ENCODE data around the gene PAK5. TPM values are rescaled to one million over a fixed set of nuclear protein-coding genes. Genes with fewer than 3 reads are reported as not detected.

PAK5 gene
- total and polyA plus RNA-seq, 4 donors, result 0.02 to 0.17 (median 0.04) TPM; not detected in 1

DNA sequence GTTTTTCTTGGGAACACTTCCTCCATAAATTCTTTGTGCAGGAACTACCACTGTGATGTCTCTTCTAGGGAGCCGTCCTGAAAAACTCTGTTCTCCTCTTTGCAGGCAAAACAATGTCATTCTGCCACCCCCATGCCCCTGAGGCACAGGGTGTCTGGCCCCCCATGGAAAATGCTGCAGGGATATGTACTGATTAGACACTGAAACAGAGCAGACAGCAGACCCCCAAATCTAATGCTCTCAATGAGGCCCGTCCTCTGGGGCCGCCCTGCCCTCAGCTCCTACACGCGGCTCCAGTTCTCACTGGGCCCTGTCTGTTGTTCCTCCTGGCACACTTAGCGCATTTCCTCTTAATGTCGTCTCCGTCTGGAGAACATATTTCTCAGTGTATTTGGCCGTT is 227.0 kb downstream of the PAK5 start:
- Histone ChIP-seq H3K9ac (ENCODE audit: low read depth in 1 of 2, low read length in 2 of 2) (no peak overlapping the region), H3K27me3 (ENCODE audit: control insufficient read depth in 4 of 4, insufficient read depth in 4 of 4, low read length in 3 of 4) (peaks cover 0 to 5% (median 0%) of the 10 kb centered on the region in 4 donors), H3K4me1 (ENCODE audit: control insufficient read depth in 4 of 4, insufficient read depth in 4 of 4, low read length in 3 of 4) (no peaks in the 10 kb centered on the region), H3K27ac (ENCODE audit: low read depth in 1 of 2, low read length in 2 of 2) (no peak overlapping the region), H3K4me3 (ENCODE audit: low read depth in 1 of 3, low read length in 3 of 3) (no peak overlapping the region), H3K36me3 (ENCODE audit: control insufficient read depth in 4 of 4, insufficient read depth in 3 of 4, low read depth in 1 of 4, low read length in 3 of 4) (no peaks in the 10 kb centered on the region), H3K9me3 (ENCODE audit: control insufficient read depth in 4 of 4, low read length in 3 of 4) (no peaks in the 10 kb centered on the region)
- DNase-seq (ENCODE audit: low spot score), result no peak
- 91% methylated on average over 9 of the region's 9 CpGs for WGBS
- TF ChIP-seq FOXA1 (IDR thresholded peaks at IDR 0.05), result no peak
- TF ChIP-seq, protein P1, sequence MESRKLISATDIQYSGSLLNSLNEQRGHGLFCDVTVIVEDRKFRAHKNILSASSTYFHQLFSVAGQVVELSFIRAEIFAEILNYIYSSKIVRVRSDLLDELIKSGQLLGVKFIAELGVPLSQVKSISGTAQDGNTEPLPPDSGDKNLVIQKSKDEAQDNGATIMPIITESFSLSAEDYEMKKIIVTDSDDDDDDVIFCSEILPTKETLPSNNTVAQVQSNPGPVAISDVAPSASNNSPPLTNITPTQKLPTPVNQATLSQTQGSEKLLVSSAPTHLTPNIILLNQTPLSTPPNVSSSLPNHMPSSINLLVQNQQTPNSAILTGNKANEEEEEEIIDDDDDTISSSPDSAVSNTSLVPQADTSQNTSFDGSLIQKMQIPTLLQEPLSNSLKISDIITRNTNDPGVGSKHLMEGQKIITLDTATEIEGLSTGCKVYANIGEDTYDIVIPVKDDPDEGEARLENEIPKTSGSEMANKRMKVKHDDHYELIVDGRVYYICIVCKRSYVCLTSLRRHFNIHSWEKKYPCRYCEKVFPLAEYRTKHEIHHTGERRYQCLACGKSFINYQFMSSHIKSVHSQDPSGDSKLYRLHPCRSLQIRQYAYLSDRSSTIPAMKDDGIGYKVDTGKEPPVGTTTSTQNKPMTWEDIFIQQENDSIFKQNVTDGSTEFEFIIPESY (IDR thresholded peaks at IDR 0.05), result no peak

DNA sequence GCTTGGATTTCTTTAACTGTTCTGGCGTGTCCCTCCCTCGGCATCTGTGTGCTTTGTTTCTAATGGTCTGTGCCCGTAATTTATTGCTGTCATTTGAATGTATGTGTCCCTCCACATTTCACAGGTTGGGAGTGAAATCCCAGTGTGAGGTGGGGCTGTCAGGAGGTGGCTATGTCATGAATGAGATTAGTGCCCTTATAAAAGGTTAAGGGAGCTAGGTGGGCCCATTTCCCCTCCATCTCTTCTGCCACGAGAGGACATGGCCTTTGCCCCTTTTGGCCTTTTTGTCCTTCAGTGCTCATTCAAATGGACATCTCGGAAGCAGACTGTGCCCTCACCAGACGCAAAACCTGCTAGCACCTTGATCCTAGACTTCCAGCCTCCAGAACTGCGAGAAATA is 228.2 kb downstream of the PAK5 start:
- no peaks in the 10 kb centered on the region for H3K36me3 ChIP-seq (ENCODE audit: control insufficient read depth in 4 of 4, insufficient read depth in 3 of 4, low read depth in 1 of 4, low read length in 3 of 4)
- no peak for TF ChIP-seq HNF4G (IDR thresholded peaks at IDR 0.05)
- TF ChIP-seq GABPA (IDR thresholded peaks at IDR 0.05 in 1 of 2, conservative IDR thresholded peaks at IDR 0.05 in 1 of 2), result no peak
- TF ChIP-seq FOXA2 (IDR thresholded peaks at IDR 0.05), result no peak
- no peak for TF ChIP-seq RXRA (IDR thresholded peaks at IDR 0.05)
- no peak for TF ChIP-seq SP1 (IDR thresholded peaks at IDR 0.05)
- TF ChIP-seq, protein P2, sequence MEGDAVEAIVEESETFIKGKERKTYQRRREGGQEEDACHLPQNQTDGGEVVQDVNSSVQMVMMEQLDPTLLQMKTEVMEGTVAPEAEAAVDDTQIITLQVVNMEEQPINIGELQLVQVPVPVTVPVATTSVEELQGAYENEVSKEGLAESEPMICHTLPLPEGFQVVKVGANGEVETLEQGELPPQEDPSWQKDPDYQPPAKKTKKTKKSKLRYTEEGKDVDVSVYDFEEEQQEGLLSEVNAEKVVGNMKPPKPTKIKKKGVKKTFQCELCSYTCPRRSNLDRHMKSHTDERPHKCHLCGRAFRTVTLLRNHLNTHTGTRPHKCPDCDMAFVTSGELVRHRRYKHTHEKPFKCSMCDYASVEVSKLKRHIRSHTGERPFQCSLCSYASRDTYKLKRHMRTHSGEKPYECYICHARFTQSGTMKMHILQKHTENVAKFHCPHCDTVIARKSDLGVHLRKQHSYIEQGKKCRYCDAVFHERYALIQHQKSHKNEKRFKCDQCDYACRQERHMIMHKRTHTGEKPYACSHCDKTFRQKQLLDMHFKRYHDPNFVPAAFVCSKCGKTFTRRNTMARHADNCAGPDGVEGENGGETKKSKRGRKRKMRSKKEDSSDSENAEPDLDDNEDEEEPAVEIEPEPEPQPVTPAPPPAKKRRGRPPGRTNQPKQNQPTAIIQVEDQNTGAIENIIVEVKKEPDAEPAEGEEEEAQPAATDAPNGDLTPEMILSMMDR (IDR thresholded peaks at IDR 0.05; ENCODE audit: low read depth, low read length, missing input control), result no peak
- no peak for TF ChIP-seq NR2F2 (IDR thresholded peaks at IDR 0.05)
- TF ChIP-seq, protein P3, sequence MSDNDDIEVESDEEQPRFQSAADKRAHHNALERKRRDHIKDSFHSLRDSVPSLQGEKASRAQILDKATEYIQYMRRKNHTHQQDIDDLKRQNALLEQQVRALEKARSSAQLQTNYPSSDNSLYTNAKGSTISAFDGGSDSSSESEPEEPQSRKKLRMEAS (IDR thresholded peaks at IDR 0.05), result no peak
- TF ChIP-seq, protein P4, sequence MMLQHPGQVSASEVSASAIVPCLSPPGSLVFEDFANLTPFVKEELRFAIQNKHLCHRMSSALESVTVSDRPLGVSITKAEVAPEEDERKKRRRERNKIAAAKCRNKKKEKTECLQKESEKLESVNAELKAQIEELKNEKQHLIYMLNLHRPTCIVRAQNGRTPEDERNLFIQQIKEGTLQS (IDR thresholded peaks at IDR 0.05), result no peak
- no peak for TF ChIP-seq YY1 (IDR thresholded peaks at IDR 0.05)
- TF ChIP-seq, protein P1 (IDR thresholded peaks at IDR 0.05), result no peak
- TF ChIP-seq, protein P5, sequence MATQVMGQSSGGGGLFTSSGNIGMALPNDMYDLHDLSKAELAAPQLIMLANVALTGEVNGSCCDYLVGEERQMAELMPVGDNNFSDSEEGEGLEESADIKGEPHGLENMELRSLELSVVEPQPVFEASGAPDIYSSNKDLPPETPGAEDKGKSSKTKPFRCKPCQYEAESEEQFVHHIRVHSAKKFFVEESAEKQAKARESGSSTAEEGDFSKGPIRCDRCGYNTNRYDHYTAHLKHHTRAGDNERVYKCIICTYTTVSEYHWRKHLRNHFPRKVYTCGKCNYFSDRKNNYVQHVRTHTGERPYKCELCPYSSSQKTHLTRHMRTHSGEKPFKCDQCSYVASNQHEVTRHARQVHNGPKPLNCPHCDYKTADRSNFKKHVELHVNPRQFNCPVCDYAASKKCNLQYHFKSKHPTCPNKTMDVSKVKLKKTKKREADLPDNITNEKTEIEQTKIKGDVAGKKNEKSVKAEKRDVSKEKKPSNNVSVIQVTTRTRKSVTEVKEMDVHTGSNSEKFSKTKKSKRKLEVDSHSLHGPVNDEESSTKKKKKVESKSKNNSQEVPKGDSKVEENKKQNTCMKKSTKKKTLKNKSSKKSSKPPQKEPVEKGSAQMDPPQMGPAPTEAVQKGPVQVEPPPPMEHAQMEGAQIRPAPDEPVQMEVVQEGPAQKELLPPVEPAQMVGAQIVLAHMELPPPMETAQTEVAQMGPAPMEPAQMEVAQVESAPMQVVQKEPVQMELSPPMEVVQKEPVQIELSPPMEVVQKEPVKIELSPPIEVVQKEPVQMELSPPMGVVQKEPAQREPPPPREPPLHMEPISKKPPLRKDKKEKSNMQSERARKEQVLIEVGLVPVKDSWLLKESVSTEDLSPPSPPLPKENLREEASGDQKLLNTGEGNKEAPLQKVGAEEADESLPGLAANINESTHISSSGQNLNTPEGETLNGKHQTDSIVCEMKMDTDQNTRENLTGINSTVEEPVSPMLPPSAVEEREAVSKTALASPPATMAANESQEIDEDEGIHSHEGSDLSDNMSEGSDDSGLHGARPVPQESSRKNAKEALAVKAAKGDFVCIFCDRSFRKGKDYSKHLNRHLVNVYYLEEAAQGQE (IDR thresholded peaks at IDR 0.05), result no peak
- no peak for TF ChIP-seq TAF1 (conservative IDR thresholded peaks at IDR 0.05)
- no peak for TF ChIP-seq RAD21 (IDR thresholded peaks at IDR 0.05)
- TF ChIP-seq EGR1 (IDR thresholded peaks at IDR 0.05; ENCODE audit: low read depth in 2 of 2), result no peak
- no peak for TF ChIP-seq FOXA1 (IDR thresholded peaks at IDR 0.05)
- no peak for TF ChIP-seq HNF4A (conservative IDR thresholded peaks at IDR 0.05)
- no peaks in the 10 kb centered on the region for H3K9me3 ChIP-seq (ENCODE audit: control insufficient read depth in 4 of 4, low read length in 3 of 4)
- H3K27ac ChIP-seq (ENCODE audit: low read depth in 1 of 2, low read length in 2 of 2), result no peak overlapping the region
- 71% methylated on average over 7 of the region's 7 CpGs for WGBS
- H3K9ac ChIP-seq (ENCODE audit: low read depth in 1 of 2, low read length in 2 of 2), result no peak overlapping the region
- no peak for DNase-seq (ENCODE audit: low spot score)
- peaks cover 0 to 5% (median 0%) of the 10 kb centered on the region in 4 donors for H3K27me3 ChIP-seq (ENCODE audit: control insufficient read depth in 4 of 4, insufficient read depth in 4 of 4, low read length in 3 of 4)
- H3K4me3 ChIP-seq (ENCODE audit: low read depth in 1 of 3, low read length in 3 of 3), result no peak overlapping the region
- no peaks in the 10 kb centered on the region for H3K4me1 ChIP-seq (ENCODE audit: control insufficient read depth in 4 of 4, insufficient read depth in 4 of 4, low read length in 3 of 4)
